SK-N-SH (cell line): ENCODE results near the gene PYY. TPM values are rescaled to one million over a fixed set of nuclear protein-coding genes. Genes with fewer than 3 reads are reported as not detected.

Source experiments
- CTCF ChIA-PET: fragments of 300-600, 350-600 bp; formaldehyde crosslinking; extraction: SDS; loops from one replicate; lab custom pipeline; 2021; lab: Yijun Ruan, JAX
- POLR2A ChIA-PET: fragments of 350-600 bp; sonication (Branson Sonifier 250); formaldehyde crosslinking; extraction: SDS; loops from one replicate; lab custom pipeline; 2020; ENCODE audit warnings: antibody characterized with exemption, inconsistent platforms; lab: Yijun Ruan, JAX
- DNase-seq: peaks from one replicate; pipeline ENCODE4 v3.0.0; 2012
- H2AFZ ChIP-seq: fragments of 200-600 bp; sonication (generic); 2 replicates; pipeline ENCODE4 v1.8.1; 2016; ENCODE audit warnings: antibody characterized with exemption, mild to moderate bottlenecking, low read depth
- H3F3A ChIP-seq: fragments of 200-600 bp; sonication (generic); replicated peaks from 2 replicates; pipeline ENCODE3; 2016; ENCODE audit warnings: antibody characterized with exemption, mild to moderate bottlenecking; ENCODE audit not compliant: insufficient read depth
- H3K27ac ChIP-seq, 2 experiments: fragments of 200-500 bp in 1 of 2; fragments of 200-600 bp in 1 of 2; sonication (Bioruptor generic) in 1 of 2; sonication (generic), shearing (Covaris generic) in 1 of 2; 2 replicates each; pipeline versions ENCODE4 v1.5.1 to v1.6.1; 2014 to 2016; ENCODE audit warnings: low read depth in 2 of 2, inconsistent platforms in 1 of 2, low read length in 1 of 2, mild to moderate bottlenecking in 1 of 2, mixed read lengths in 1 of 2
- H3K27me3 ChIP-seq: fragments of 200-600 bp; sonication (generic), shearing (Covaris generic); 2 replicates; pipeline ENCODE4 v1.6.1; 2016; ENCODE audit warnings: mixed run types; ENCODE audit not compliant: insufficient read depth
- H3K36me3 ChIP-seq, 2 experiments: fragments of 200-500 bp in 1 of 2; fragments of 200-600 bp in 1 of 2; sonication (Bioruptor generic) in 1 of 2; sonication (generic) in 1 of 2; replicated peaks in 1 of 2; 2 replicates each; pipeline versions ENCODE3 to v1.5.1; 2014 to 2016; ENCODE audit warnings: low read length in 1 of 2, mild to moderate bottlenecking in 1 of 2; ENCODE audit not compliant: insufficient read depth in 2 of 2, control insufficient read depth in 1 of 2
- H3K4me1 ChIP-seq, 2 experiments: fragments of 200-500 bp in 1 of 2; fragments of 200-600 bp in 1 of 2; sonication (Bioruptor generic) in 1 of 2; sonication (generic), shearing (Covaris generic) in 1 of 2; 2 replicates each; pipeline versions ENCODE4 v1.5.1 to v1.6.1; 2014 to 2016; ENCODE audit warnings: low read depth in 1 of 2, low read length in 1 of 2, mixed run types in 1 of 2; ENCODE audit not compliant: insufficient read depth in 2 of 2, control insufficient read depth in 1 of 2
- H3K4me2 ChIP-seq: fragments of 200-600 bp; sonication (generic), shearing (Covaris generic); 2 replicates; pipeline ENCODE4 v1.6.1; 2017; ENCODE audit warnings: mixed run types
- H3K4me3 ChIP-seq, 2 experiments: fragments of 200-500 bp in 1 of 2; fragments of 200-600 bp in 1 of 2; sonication (Bioruptor generic) in 1 of 2; sonication (generic), shearing (Covaris generic) in 1 of 2; 2 replicates each; pipeline versions ENCODE4 v1.5.1 to v1.8.1; 2014 to 2016; ENCODE audit warnings: low read depth in 2 of 2, inconsistent platforms in 1 of 2, low read length in 1 of 2, mild to moderate bottlenecking in 1 of 2, mixed read lengths in 1 of 2, moderate library complexity in 1 of 2
- H3K79me2 ChIP-seq: fragments of 200-600 bp; sonication (generic); 2 replicates; pipeline ENCODE4 v1.8.1; 2017; ENCODE audit warnings: mild to moderate bottlenecking; ENCODE audit not compliant: insufficient read depth
- H3K9ac ChIP-seq: fragments of 200-600 bp; sonication (generic); 2 replicates; pipeline ENCODE4 v1.6.1; 2017; ENCODE audit warnings: mixed run types
- H3K9me2 ChIP-seq: fragments of 200-600 bp; sonication (generic); 2 replicates; pipeline ENCODE4 v1.6.1; 2017; ENCODE audit warnings: mixed run types
- H3K9me3 ChIP-seq: fragments of 200-600 bp; sonication (generic); 2 replicates; pipeline ENCODE4 v1.6.1; 2017; ENCODE audit warnings: mixed run types, mild to moderate bottlenecking, moderate library complexity
- H4K20me1 ChIP-seq: fragments of 200-600 bp; sonication (generic); 2 replicates; pipeline ENCODE4 v1.6.1; 2017; ENCODE audit warnings: mild to moderate bottlenecking, mixed run types; ENCODE audit not compliant: insufficient read depth
- CHD2 ChIP-seq: fragments of 150-350 bp; IDR thresholded peaks from 2 replicates; pipeline ENCODE4 v1.6.1; 2018; ENCODE audit warnings: low read length; ENCODE audit not compliant: partially characterized antibody
- ELF1 ChIP-seq: IDR thresholded peaks from 2 replicates; pipeline ENCODE4 v1.4.0; 2012
- EZH2phosphoT487 ChIP-seq: fragments of 200-600 bp; sonication (generic); IDR thresholded peaks from 2 replicates; pipeline ENCODE4 v1.6.1; 2017; ENCODE audit warnings: low read depth, mixed run types, mild to moderate bottlenecking, antibody characterized with exemption, moderate library complexity, borderline replicate concordance
- FOSL2 ChIP-seq: IDR thresholded peaks from 2 replicates; pipeline ENCODE4 v1.4.0; 2012; ENCODE audit warnings: low read depth, mild to moderate bottlenecking, moderate library complexity, borderline replicate concordance
- FOXJ3 ChIP-seq: sonication (generic); formaldehyde crosslinking; IDR thresholded peaks from 2 replicates; pipeline ENCODE4 v1.5.1; 2020; ENCODE audit warnings: mild to moderate bottlenecking, missing genetic modification reagents
- FOXM1 ChIP-seq: IDR thresholded peaks from 2 replicates; pipeline ENCODE4 v1.4.0; 2012; ENCODE audit warnings: low read depth, mild to moderate bottlenecking
- MXI1 ChIP-seq: IDR thresholded peaks from 2 replicates; pipeline ENCODE4 v1.6.1; 2012; ENCODE audit warnings: mild to moderate bottlenecking, low read depth, low read length, improper control_type of control experiment
- NRF1 ChIP-seq: IDR thresholded peaks from 2 replicates; pipeline ENCODE4 v1.6.1; 2012; ENCODE audit warnings: low read depth, mild to moderate bottlenecking, low read length
- PBX3 ChIP-seq: IDR thresholded peaks from 2 replicates; pipeline ENCODE4; 2012
- REST ChIP-seq: IDR thresholded peaks from 2 replicates; pipeline ENCODE4 v1.6.1; 2012; ENCODE audit warnings: mild to moderate bottlenecking, low read depth, low read length, moderate library complexity
- TAF1 ChIP-seq: IDR thresholded peaks from 2 replicates; pipeline ENCODE4 v1.6.1; 2012; ENCODE audit warnings: low read depth, mild to moderate bottlenecking, low read length, moderate library complexity, borderline replicate concordance
- WGBS: methylation state at CpG from one replicate; pipeline ENCODE4 v1.1.6; 2017; ENCODE audit warnings: low lambda C conversion rate; 5-methylcytosine and 5-hydroxymethylcytosine counted together
- polyA plus RNA-seq, 3 experiments: library from polyadenylated mRNA; depleted of rRNA; stranded (reverse); fragments of >200 nt; gene quantifications; 2 replicates each; pipeline ENCODE4 v1.2.3, GENCODE V29; 2012
- TF ChIP-seq, protein P1 (sequence below): fragments of 150-350 bp; IDR thresholded peaks from 2 replicates; pipeline ENCODE4 v1.6.1; 2016; ENCODE audit warnings: mild to moderate bottlenecking, low read depth, low read length
- TF ChIP-seq, protein P2 (sequence below): IDR thresholded peaks from 2 replicates; pipeline ENCODE4 v1.4.0; 2012; ENCODE audit warnings: low read depth
- TF ChIP-seq, protein P3 (sequence below): IDR thresholded peaks from 2 replicates; pipeline ENCODE4 v1.4.0; 2012; ENCODE audit warnings: low read depth, borderline replicate concordance

Gene PYY
- polyA plus RNA-seq, 1 of the 3 experiments (the other 2 are of a cell fraction), result 0.21 TPM

GRCh38 chr17:43920500-43921095, 33.1 kb downstream of the PYY start:
- Histone ChIP-seq H3K9me3 (no peaks in the 10 kb centered on the region), H3F3A (no peaks in the 10 kb centered on the region), H3K36me3 (no peaks in the 10 kb centered on the region), H3K27me3 (peaks cover 11% of the 10 kb centered on the region; the same call in 1 of the 2 replicates), H3K79me2 (no peaks in the 10 kb centered on the region), H2AFZ (no peak overlapping the region), H3K27ac (no peak overlapping the region), H3K4me3 (no peak overlapping the region), H3K4me1 (no peaks in the 10 kb centered on the region), H4K20me1 (no peaks in the 10 kb centered on the region), H3K9me2 (no peaks in the 10 kb centered on the region), H3K9ac (no peak overlapping the region), H3K4me2 (no peak overlapping the region)
- DNase-seq, result no peak
- WGBS, result 61% methylated on average over 10 of the region's 10 CpGs
- POLR2A ChIA-PET, result no interaction called here
- no peak for TF ChIP-seq FOXM1
- TF ChIP-seq, protein P1, sequence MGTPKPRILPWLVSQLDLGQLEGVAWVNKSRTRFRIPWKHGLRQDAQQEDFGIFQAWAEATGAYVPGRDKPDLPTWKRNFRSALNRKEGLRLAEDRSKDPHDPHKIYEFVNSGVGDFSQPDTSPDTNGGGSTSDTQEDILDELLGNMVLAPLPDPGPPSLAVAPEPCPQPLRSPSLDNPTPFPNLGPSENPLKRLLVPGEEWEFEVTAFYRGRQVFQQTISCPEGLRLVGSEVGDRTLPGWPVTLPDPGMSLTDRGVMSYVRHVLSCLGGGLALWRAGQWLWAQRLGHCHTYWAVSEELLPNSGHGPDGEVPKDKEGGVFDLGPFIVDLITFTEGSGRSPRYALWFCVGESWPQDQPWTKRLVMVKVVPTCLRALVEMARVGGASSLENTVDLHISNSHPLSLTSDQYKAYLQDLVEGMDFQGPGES, result no peak
- no peak for TF ChIP-seq TAF1
- TF ChIP-seq FOSL2, result no peak
- no peak for TF ChIP-seq ELF1
- no peak for TF ChIP-seq PBX3
- no peak for TF ChIP-seq EZH2phosphoT487
- no peak for TF ChIP-seq REST
- TF ChIP-seq, protein P2, sequence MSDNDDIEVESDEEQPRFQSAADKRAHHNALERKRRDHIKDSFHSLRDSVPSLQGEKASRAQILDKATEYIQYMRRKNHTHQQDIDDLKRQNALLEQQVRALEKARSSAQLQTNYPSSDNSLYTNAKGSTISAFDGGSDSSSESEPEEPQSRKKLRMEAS, result no peak
- TF ChIP-seq, protein P3, sequence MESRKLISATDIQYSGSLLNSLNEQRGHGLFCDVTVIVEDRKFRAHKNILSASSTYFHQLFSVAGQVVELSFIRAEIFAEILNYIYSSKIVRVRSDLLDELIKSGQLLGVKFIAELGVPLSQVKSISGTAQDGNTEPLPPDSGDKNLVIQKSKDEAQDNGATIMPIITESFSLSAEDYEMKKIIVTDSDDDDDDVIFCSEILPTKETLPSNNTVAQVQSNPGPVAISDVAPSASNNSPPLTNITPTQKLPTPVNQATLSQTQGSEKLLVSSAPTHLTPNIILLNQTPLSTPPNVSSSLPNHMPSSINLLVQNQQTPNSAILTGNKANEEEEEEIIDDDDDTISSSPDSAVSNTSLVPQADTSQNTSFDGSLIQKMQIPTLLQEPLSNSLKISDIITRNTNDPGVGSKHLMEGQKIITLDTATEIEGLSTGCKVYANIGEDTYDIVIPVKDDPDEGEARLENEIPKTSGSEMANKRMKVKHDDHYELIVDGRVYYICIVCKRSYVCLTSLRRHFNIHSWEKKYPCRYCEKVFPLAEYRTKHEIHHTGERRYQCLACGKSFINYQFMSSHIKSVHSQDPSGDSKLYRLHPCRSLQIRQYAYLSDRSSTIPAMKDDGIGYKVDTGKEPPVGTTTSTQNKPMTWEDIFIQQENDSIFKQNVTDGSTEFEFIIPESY, result no peak
- TF ChIP-seq FOXJ3 (CRISPR knock-in tag), result no peak
- no peak for TF ChIP-seq CHD2
- TF ChIP-seq NRF1, result no peak
- no peak for TF ChIP-seq MXI1
- CTCF ChIA-PET, result interaction anchor here (1.0 to 11.3 kb wide), 5 partner anchors 8 to 40 kb away, joined by 3 to 60 read pairs (median 10); partner anchors contain the start of genes MPP2 and PPY
